Skeletal muscle satellite cell (primary cell): ENCODE data around the gene VOPP1.
"Not testable (repeated sequence)": the region's sequence is repeated elsewhere in the genome, so short reads cannot be mapped to it uniquely, and the experiment has no call there.

Source experiments
- H3K27me3 ChIP-seq: 2 replicates; pipeline ENCODE4 v1.7.0; 2013; ENCODE audit warnings: low read length; ENCODE audit not compliant: control insufficient read depth, insufficient read depth
- H3K36me3 ChIP-seq: 2 replicates; pipeline ENCODE4 v1.7.0; 2013; ENCODE audit warnings: mild to moderate bottlenecking, control low read depth, low read length; ENCODE audit not compliant: insufficient read depth
- H3K4me1 ChIP-seq: 2 replicates; pipeline ENCODE4 v1.7.0; 2013; ENCODE audit warnings: low read length; ENCODE audit not compliant: control insufficient read depth, insufficient read depth
- H3K4me2 ChIP-seq: 2 replicates; pipeline ENCODE4 v1.7.0; 2013; ENCODE audit warnings: mild to moderate bottlenecking, low read length
- H3K4me3 ChIP-seq: 2 replicates; pipeline ENCODE4 v1.7.0; 2013; ENCODE audit warnings: low read length
- H3K9ac ChIP-seq: 2 replicates; pipeline ENCODE4 v1.7.0; 2013; ENCODE audit warnings: mild to moderate bottlenecking, low read depth, low read length, moderate library complexity
- H3K9me3 ChIP-seq: replicated peaks from 2 replicates; pipeline ENCODE4 v1.7.0; 2013; ENCODE audit warnings: mild to moderate bottlenecking, control low read depth, low read length

The VOPP1 gene

GRCh38 chr7:55593172-55593514 is 20.8 kb upstream of the VOPP1 start:
- Histone ChIP-seq H3K4me2 (peak overlapping the region; percentile 36), H3K9ac (no peak overlapping the region), H3K27me3 (peaks cover 20% of the 10 kb centered on the region), H3K4me1 (peaks cover 12% of the 10 kb centered on the region), H3K36me3 (no peaks in the 10 kb centered on the region), H3K9me3 (no peaks in the 10 kb centered on the region), H3K4me3 (no peak overlapping the region)

GRCh38 chr7:55592492-55592891 is 20.2 kb upstream of the VOPP1 start:
- Histone ChIP-seq H3K4me2 (no peak overlapping the region), H3K4me3 (no peak overlapping the region), H3K9me3 (no peaks in the 10 kb centered on the region), H3K9ac (no peak overlapping the region), H3K27me3 (peaks cover 23% of the 10 kb centered on the region), H3K36me3 (no peaks in the 10 kb centered on the region), H3K4me1 (peaks cover 12% of the 10 kb centered on the region)

GRCh38 chr7:55591282-55591931 is 19.1 kb upstream of the VOPP1 start:
- H3K4me2 ChIP-seq = no peak overlapping the region
- H3K4me1 ChIP-seq = peaks cover 12% of the 10 kb centered on the region
- peaks cover 29% of the 10 kb centered on the region for H3K27me3 ChIP-seq
- no peak overlapping the region for H3K4me3 ChIP-seq
- H3K9ac ChIP-seq = no peak overlapping the region
- H3K9me3 ChIP-seq = no peaks in the 10 kb centered on the region
- H3K36me3 ChIP-seq = no peaks in the 10 kb centered on the region

- Histone ChIP-seq H3K4me1 (peaks cover 12% of the 10 kb centered on the region), H3K9ac (no peak overlapping the region), H3K4me3 (no peak overlapping the region), H3K27me3 (peaks cover 30% of the 10 kb centered on the region), H3K9me3 (no peaks in the 10 kb centered on the region), H3K36me3 (no peaks in the 10 kb centered on the region), H3K4me2 (no peak overlapping the region)
These were observed 18.4 kb upstream of the VOPP1 start for GRCh38 chr7:55590517-55591281.

- Histone ChIP-seq H3K27me3 (peaks cover 30% of the 10 kb centered on the region), H3K9me3 (no peaks in the 10 kb centered on the region), H3K36me3 (no peaks in the 10 kb centered on the region), H3K9ac (no peak overlapping the region), H3K4me3 (no peak overlapping the region), H3K4me2 (no peak overlapping the region), H3K4me1 (peaks cover 12% of the 10 kb centered on the region)
These were observed 17.6 kb upstream of the VOPP1 start for GRCh38 chr7:55589905-55590304.

- Histone ChIP-seq H3K9me3 (no peaks in the 10 kb centered on the region), H3K9ac (no peak overlapping the region), H3K4me1 (peaks cover 12% of the 10 kb centered on the region), H3K36me3 (no peaks in the 10 kb centered on the region), H3K4me3 (no peak overlapping the region), H3K4me2 (no peak overlapping the region), H3K27me3 (peaks cover 30% of the 10 kb centered on the region)
These were observed 16.8 kb upstream of the VOPP1 start for GRCh38 chr7:55588976-55589604.

- Histone ChIP-seq H3K4me1 (peaks cover 5% of the 10 kb centered on the region), H3K4me2 (no peak overlapping the region), H3K4me3 (no peak overlapping the region), H3K9ac (no peak overlapping the region), H3K9me3 (no peaks in the 10 kb centered on the region), H3K36me3 (no peaks in the 10 kb centered on the region), H3K27me3 (peaks cover 36% of the 10 kb centered on the region)
These were observed 16.0 kb upstream of the VOPP1 start for GRCh38 chr7:55588379-55588699.

GRCh38 chr7:55587687-55588378 is 15.5 kb upstream of the VOPP1 start:
- H3K4me3 ChIP-seq = no peak overlapping the region
- H3K9me3 ChIP-seq = no peaks in the 10 kb centered on the region
- H3K4me2 ChIP-seq = no peak overlapping the region
- peaks cover 40% of the 10 kb centered on the region for H3K27me3 ChIP-seq
- no peaks in the 10 kb centered on the region for H3K36me3 ChIP-seq
- no peak overlapping the region for H3K9ac ChIP-seq
- peaks cover under 1% of the 10 kb centered on the region for H3K4me1 ChIP-seq

GRCh38 chr7:55582656-55583055 is 10.4 kb upstream of the VOPP1 start:
- not testable (repeated sequence) for H3K4me2 ChIP-seq, H3K36me3 ChIP-seq, H3K9ac ChIP-seq, H3K9me3 ChIP-seq, H3K4me3 ChIP-seq, H3K4me1 ChIP-seq
- H3K27me3 ChIP-seq = peaks cover 21% of the 10 kb centered on the region

- Histone ChIP-seq H3K27me3 (no peaks in the 10 kb centered on the region), H3K4me2 (no peak overlapping the region), H3K4me3 (no peak overlapping the region), H3K4me1 (peaks cover 19% of the 10 kb centered on the region), H3K36me3 (no peaks in the 10 kb centered on the region), H3K9me3 (no peaks in the 10 kb centered on the region), H3K9ac (no peak overlapping the region)
These were observed 4.5 kb upstream of the VOPP1 start for GRCh38 chr7:55576753-55577152.

GRCh38 chr7:55575733-55576132 is 3.4 kb upstream of the VOPP1 start:
- H3K4me2 ChIP-seq = no peak overlapping the region
- H3K27me3 ChIP-seq = no peaks in the 10 kb centered on the region
- no peaks in the 10 kb centered on the region for H3K36me3 ChIP-seq
- peaks cover 20% of the 10 kb centered on the region for H3K4me1 ChIP-seq
- H3K9me3 ChIP-seq = no peaks in the 10 kb centered on the region
- no peak overlapping the region for H3K9ac ChIP-seq
- H3K4me3 ChIP-seq = no peak overlapping the region
